Measurements from ENCODE around the gene PCDH9.
A peak's percentile ranks its signal among the peaks of the same experiment; 100 is the strongest.

Gene PCDH9

DNA sequence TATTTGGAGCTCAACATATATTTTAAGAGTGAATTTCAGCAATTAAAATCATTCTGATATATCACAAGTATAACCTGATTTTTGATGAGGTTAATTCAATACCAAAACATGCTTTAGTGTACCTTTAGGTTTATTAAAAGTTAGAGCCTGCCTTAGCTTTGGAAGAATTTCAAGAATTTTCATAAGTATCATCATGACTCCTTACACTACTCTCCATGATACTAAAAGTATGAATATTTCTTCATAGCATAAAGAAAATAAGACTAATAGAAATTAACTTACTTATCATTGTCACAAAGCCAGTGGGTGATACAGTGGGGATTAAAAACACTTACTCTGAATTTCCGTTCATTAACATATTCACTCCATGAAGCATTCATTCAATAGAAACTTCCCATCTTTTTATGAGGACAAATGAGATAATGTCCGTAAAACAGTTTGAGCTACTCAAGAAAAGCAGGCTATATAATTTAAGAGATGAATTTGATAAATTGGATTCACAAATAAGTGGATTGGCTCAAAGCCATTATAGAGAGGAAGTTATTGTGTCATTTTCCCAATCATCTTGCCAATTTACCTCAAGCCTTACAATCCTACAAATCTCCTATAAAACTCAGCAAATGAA lies 214.0 kb downstream of the PCDH9 start:
- no peak for DNase-seq

DNA sequence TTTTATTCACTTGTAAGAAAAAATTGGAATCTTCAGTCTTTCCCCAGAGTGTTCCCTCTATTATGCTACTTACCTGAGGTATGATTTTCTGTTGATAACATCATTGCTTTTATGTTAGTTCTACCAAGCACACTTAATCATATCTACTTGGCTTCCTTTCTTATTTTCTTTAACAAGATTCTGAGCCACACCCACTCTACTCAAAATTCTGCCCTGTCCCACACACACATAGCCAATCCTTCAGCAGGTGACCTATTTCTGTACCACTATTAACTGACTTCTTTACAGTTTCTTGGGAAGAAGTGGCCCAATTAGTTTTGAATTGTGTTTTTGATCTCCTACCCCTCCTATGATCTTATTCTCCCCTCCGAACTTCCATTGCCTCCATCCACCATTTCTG lies 215.7 kb downstream of the PCDH9 start:
- DNase-seq = no peak

DNA sequence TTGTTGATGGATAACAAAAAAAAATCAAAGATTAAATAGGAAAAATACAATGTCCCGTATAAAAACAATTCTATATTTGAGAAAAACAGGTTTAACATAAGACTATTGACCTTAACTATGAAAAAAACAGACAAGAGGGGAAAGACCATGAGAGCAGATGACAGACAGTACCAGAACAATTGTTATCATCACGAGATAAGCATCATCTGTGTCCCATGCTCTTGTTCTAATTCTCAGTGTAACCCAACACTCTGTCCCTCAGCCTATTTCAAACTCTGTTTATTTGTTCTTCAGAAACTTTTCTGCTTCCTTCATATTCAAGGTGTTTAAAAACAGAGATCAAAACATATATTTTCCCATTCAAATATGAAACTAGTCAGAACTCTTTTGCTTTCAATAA lies 216.4 kb downstream of the PCDH9 start:
- DNase-seq = no peak

DNA sequence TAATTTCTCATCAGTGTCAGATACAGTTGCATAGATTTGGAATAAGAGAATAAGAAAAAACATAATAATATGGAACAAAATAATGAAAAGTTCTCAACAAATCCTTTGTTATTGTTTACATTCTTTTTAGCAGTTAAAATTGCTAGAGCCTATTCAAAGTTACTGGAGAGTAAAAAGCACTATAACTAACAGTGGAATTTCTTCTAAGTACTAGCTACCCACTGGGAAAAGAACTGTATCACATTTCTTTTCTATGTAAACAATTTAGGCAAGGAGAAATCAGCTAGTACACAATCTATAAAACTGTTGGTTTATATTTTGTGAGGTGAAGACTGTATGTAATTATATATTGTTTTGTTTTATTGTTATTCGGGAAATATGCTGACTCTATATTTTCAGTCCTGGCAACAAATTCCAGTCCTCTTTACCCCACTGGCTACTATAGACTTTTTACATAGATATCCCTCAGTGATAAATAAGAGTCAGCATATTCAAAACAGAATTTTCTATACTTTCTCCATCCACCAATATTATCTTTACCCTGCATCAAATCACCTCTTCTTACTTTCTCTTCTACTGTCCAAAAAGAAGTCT lies 222.0 kb downstream of the PCDH9 start:
- DNase-seq = no peak

DNA sequence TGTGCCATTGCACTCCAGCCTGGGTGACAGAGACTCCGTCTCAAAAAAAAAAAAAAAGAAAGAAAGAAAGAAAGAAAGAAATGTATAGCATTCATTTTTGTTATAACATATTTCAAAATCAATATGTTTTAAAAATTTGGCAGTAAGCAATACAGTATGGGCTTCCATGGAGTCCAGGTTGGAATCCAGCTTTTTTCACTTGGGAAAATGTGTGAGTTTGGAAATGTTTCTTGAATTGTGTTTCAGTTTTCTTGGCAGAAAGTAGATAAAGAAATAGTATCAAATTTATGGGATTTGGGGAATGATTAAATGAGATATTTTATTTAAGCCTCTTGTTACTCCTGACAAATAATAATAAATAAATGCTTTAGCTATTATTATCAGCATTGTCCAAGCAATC lies 225.6 kb downstream of the PCDH9 start:
- no peak for DNase-seq

DNA sequence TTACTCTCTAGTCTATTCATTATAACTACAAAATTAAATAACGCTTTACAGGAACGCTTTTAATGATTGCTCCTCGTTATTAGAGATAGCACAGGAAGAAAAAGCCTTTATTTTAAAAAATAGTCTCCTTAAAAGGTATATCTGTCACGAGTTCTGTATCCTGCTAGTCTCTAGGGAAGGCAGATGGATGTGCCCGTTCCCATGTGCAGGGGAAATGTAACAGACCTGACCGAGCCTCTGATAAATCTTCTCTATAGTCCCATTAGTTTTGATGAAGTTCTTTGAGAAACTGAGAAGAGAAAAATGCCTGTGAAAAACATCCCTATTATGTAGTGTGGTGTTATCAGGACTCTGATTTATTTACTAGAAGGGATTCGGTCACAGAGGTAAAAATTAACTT lies 226.4 kb downstream of the PCDH9 start:
- no peak for DNase-seq

DNA sequence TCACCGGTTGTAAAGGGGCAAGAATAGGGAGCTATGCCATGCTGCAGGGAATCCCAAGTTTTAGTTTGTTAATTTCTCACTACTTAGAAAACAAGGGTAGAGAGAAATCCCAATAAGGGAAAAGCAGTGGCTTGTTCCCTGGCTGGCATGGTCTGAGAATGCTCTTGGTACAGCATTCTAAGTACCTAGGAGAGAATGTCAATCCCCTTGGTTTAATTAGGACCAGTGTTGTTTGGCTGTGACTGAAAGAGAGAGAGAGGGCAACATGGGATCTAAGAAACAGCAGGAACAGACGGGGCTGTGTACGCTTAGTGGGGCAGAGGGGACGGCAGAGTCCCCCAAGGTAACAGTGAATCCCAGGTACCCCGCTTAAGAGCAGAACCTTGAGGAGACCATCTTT lies 228.8 kb downstream of the PCDH9 start:
- DNase-seq = no peak

DNA sequence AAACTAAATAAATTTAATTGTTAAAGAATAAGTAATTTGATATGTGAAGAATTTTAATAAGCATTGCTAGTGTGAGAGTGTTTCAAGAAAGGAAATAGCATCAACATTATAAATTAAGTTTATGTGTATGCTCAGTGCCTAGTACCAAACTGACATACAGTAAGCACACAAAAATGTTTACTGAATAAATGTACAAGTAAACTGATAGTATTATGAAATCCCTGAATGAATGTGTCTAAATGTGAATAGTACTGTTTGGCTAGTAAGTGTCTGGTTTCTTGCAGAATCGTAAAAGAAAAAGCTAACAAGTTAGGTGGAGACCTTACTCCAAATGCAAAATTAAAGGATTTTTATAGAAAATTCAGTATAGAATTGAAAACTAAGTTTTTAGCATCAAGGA lies 233.6 kb downstream of the PCDH9 start:
- DNase-seq = no peak

DNA sequence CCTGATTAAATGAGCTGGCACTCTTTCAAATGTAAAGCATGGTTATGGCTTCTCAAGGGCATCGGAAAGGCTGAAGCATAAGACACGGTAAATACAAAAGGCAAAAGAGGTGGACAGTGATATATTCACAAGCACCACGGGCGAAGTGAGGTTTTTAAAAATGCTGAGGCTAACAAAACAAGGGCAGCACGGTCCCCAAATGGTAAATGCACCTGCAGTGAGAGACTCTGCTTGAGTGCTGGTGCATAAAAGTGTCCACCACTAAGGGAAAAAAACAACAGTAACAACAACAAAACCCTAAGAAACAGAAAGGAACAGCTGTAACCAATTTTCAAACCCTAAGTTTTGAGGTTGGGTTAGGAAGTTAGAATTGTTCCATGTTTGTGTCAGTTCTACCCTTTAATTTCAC lies 234.9 kb downstream of the PCDH9 start:
- no peak for DNase-seq

DNA sequence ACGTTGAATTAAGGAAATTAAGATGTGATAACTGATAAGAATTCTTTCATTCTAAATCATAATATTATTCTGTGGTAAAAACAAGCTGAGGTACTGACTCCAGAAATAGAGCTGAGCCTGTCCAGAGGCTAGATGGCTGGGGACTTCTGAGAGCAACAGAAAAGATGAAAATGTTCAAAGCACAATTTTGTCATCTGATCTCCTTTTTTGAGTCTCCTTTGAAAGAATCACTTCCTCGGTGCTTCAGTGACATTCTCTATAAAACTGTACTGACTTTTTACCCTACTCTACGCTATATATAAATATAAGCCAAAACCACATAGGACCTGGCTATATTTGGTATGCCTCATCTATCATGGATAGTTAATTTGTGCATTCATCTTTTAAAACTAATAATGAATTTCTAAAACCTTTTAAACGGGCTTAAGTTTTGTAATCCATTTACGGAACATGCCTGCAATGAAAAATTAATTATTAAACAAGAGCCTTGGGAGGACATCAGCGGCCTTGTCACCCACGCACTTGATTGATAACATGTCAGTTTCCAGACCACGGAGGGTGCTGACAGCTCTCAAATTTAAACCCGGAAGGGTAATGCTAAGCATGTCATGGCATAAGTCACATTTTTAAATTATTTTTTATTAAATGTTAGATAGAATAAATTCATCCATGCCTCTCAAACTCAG lies 235.5 kb downstream of the PCDH9 start:
- DNase-seq = no peak

DNA sequence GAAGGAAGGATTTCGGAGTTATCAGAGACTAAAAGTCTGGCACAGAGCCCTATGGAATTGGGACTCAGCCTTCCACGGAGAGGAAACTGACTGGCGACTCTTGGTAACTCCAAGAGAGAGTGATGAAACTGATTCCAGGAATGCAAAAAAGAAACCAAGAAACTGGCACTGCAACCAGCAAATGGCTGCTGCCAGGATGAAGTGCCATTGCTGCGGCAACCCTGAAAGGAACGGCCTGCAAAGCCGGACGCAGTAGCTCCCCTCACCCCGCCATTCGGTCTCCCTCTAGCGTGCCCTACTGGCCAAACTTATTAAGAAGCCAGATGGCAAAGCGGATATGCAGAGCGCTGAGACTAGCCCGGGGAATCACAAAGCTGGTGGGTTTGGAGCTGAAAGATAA lies 236.0 kb downstream of the PCDH9 start:
- peak; percentile 3 for DNase-seq

DNA sequence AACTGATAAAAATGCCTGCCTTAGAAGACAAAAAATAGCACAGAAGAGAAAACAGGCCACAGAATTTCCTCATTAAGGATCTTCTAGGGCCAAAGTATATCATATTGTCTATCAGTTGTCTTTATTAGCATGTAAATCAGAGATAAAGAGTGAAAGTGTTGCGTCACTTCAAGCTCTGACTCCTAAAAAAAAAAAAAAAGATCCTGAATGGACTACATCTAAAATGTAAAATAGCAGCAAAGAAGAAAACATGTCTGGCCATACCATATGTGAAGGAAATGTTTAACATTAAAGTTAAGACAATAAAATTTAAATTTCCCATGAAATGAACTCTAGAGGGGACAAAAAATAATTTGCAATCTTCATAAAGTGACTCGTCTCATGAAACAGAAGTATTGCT lies 237.4 kb downstream of the PCDH9 start:
- DNase-seq = no peak

DNA sequence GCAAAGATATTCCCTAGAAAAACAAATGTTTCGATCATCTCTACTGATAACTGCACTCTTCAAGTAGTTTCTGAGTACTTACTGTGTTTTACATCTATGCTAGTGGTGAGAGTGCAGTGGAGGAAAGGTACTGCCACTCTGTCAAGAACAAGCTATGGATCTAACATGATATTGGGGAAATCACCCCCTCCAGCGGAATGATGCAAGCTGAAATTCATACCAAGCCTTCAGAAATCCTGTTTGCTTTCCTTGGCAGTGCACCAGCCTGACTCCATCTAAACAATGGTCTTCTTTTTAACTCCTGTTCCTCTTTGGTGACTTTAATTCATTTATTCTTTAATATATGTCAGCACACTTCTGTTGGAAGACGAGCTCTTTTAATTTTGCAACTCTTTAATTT lies 238.0 kb downstream of the PCDH9 start:
- no peak for DNase-seq

DNA sequence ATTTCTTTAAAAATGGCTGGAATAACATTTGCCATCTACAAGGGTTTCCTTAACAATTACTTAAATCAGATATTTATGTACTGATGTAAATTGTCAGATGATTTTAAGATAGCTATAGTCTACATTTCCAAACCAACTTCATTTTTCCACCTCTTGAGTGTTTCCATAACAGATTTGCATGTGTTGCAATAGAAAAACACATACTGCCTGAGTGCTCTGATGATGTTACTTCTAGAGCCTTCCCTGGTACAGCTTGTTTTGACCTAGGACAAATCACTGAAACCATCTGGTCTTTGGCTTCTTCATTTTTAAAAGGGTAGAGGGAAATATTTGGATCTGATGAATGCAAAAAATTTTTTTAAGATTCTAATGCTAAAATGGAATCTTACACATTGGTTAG lies 245.9 kb downstream of the PCDH9 start:
- no peak for DNase-seq

DNA sequence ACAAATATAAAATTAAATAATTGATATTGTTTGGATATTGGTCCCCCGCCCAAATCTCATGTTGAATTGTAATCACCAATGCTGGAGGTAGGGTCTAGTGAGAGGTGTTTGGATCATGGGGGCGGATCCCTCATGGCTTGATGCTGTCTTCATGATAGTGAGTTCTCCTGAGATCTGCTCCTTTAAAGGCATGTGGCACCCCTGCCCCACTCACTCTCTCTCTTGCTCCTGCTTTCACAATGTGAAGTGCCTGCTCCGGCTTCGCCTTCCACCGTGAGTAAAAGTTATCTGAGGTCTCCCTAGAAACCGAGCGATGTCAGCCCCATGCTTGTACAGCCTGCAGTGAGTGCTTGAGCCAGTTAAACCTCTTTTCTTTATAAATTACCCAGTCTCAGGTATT lies 248.2 kb downstream of the PCDH9 start:
- DNase-seq = no peak

DNA sequence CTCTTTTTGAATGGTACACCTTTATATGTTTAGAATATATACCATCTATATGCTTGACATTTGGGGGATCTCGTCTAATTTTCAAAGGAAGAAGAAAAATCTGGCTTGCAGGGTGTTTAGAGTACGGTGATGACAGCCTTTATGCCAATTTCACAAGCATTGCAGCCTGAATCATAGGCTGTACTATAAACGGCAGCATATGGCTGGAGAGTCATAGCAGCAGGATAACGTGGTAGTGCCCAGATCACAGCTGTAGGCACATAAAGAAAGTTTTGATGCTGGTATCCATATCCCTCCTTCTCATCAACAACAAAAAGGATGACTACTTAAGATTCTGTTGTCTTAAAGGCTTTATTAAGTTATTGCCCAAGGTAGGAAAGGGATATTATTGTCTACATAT lies 253.0 kb downstream of the PCDH9 start:
- no peak for DNase-seq

DNA sequence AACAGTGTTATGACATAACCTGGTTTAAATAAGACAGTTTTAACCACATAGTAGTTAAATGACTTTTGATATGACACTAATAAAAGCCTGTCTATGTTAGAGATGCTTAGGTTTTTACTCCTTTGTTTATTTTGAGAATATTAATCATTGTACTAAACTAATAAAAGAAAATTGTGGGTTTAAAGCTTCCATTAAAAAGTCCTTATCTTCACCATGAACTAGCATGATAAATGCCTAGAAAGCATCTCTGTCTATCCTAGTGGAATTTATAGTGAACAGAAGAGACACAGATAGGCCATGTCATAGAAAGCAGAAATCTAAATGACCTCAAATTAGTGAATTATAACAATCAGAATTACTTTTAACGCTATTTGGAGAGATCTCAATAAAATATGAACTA lies 255.2 kb downstream of the PCDH9 start:
- no peak for DNase-seq

DNA sequence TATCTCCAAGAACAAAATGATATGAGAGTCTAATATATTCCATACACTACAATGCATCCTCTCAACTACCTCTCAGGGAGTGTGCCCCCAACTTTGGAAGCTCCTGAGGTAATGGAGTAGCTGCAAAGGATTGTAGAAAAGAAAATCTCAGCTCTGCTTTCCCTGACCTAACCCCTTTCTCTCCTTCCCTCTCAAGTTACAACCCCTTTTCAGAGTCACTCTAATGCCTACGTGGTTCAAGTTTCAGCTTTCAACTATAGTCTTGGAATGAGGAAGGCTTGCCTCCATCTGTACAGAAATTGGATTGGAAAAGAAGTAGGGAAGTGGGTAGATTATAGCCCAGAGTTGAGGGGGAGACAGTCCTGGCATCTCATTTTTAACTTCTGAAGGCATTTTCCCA lies 256.0 kb downstream of the PCDH9 start:
- no peak for DNase-seq

DNA sequence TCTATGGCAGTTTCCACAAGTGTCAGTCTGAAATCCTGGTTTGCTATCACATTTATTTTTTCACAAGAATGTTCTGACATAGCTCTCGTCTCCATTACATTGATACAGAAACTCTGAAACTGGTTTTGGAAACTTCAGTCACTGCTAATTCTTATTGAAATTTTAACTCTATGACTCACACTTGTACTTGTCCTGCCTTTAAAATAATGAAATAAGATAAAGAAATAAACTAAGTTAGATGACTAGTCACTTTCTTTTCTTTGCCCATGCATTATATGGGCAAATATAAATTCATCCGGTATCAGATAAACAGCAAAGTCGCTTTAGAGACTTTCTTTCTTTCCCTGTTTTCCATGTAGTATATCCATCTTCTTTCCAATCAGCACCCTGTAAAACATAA lies 257.5 kb downstream of the PCDH9 start:
- no peak for DNase-seq

DNA sequence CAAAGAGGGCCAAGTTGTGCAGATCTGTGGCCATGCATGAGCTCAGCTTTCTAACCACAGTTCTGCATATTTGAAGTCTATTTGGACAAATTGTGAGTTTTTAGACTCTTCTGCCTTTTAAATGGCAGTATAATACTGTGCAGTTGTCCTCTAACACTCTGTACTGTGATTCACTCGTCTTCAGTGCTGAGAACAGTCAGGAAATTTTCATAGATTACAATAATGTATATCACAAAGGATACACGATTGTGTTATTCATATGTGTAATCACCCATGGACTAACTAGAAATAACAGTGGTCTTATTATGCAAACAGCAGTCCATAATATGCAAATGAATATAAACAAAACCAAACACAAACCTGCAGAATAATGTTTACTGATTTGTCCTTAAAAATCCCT lies 259.1 kb downstream of the PCDH9 start:
- DNase-seq = no peak

DNA sequence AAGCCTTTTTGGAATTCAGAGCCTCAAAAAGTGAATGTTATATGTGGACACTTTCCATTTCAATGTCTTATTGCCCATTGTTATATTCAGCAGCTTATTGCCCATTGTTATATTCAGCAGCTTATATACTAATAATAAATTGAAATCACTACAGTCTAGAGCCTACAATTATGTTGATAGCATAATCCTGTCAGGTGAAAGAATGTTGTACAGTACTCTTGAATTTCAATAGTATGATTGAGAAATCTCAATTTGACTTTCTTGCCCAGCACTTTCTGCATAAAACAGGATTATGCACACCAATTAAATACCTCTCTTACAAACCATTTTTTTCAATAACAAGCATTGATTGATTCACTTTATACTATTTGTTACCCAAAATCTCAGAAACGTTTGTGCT lies 260.8 kb downstream of the PCDH9 start:
- no peak for DNase-seq

DNA sequence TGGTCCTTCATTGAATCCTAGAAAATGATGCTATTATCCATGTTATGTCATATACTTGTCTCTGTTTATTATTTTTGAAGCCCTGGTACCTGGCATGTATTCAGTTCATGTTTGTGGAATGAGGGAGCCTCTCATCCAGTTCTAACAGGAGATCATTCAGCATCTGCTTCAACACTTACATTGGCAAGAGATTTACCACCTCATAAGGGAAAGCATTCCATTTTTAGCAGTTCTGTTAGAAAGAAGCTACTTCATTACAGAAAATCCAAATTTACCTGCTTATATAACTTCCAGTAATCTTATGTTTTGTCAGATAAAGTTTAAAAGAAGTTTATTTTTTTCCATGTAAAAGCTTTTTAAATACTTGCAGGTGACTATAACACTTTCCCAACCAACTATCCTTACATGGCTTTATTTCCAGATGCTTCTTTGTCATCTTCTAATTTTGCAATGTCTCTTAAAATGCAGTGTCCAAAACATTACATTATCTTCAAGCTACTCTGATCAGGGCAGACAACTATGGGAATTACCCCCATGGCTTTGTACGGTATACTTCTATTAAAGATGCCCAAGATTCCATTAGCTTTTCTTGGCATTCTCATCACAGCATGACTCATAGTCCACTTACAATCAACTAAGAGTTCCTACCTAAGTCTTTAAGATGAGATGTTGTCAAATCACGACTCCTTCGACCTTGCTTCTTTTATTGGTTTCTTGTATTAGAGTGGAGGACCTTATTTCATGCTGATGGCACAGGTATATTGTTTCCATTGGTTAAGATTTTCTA lies 262.1 kb downstream of the PCDH9 start:
- DNase-seq = no peak

DNA sequence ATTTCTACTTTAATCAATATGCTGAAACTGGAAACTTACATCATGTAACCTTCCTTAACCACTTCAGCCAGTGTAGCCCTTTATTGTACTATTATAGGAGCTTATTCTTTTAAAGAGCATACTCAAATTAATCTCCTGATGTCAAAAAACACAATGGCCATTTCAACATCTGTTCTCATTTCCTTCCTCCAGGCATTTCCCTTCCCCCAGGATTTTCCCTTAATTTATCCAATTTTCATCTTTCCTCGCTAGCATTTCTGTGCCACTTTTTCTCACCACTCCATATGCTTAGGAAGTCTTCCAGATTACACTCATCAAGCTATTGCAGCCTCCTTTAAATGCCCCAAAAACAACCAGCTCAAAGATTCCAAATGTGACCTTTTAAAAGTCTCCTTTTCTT lies 265.0 kb downstream of the PCDH9 start:
- DNase-seq = no peak

DNA sequence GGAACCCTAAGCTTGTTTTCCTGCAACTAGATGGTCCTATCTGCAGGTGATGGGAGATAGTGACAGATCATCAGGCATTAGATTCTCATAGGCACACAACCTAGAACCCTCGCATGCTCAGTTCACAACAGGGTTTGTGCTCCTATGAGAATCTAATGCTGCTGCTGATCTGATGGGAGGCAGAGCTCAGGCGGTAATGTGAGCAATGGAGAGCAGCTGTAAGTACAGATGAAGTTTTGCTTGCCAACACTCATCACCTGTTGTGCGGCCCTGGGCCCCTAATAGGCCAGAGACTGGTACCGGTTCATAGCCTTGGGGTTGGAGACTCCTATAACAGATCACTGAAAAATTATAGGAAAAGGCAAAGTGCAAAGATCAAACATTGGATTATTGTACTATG lies 267.2 kb downstream of the PCDH9 start:
- DNase-seq = no peak

Data from activated CD4-positive, alpha-beta T cell treated with anti-CD3 and anti-CD28 coated beads, Interleukin-2, Interleukin-6, amounts not matched to agents 100 ng/mL and 50 ng/mL, durations not matched to agents 16 hours and 8 hours (primary cell).